ENCODE data around the gene ANKRD11.
"Not testable (repeated sequence)": the region's sequence is repeated elsewhere in the genome, so short reads cannot be mapped to it uniquely, and the experiment has no call there.

Gene ANKRD11

GRCh38 chr16:89428605-89429004, 61.8 kb downstream of the ANKRD11 start:
- DNase-seq (ENCODE audit: low read depth) = not testable (repeated sequence)

GRCh38 chr16:89426736-89427530, 63.4 kb downstream of the ANKRD11 start:
- no peak for DNase-seq (ENCODE audit: low read depth)

- no peak for DNase-seq (ENCODE audit: low read depth)
Observed at GRCh38 chr16:89425523-89425922, 64.8 kb downstream of the ANKRD11 start.

- no peak for DNase-seq (ENCODE audit: low read depth)
Observed at GRCh38 chr16:89423681-89424260, 66.6 kb downstream of the ANKRD11 start.

GRCh38 chr16:89422905-89423630, 67.3 kb downstream of the ANKRD11 start:
- DNase-seq (ENCODE audit: low read depth) = peak; percentile 43

- DNase-seq (ENCODE audit: low read depth) = no peak
Observed at GRCh38 chr16:89422527-89422904, 67.8 kb downstream of the ANKRD11 start.

- not testable (repeated sequence) for DNase-seq (ENCODE audit: low read depth)
Observed at GRCh38 chr16:89421300-89421699, 69.1 kb downstream of the ANKRD11 start.

GRCh38 chr16:89420204-89420603, 70.2 kb downstream of the ANKRD11 start:
- no peak for DNase-seq (ENCODE audit: low read depth)

- DNase-seq (ENCODE audit: low read depth) = no peak
Observed at GRCh38 chr16:89418352-89418751, 72.0 kb downstream of the ANKRD11 start.

- DNase-seq (ENCODE audit: low read depth) = no peak
Observed at GRCh38 chr16:89417352-89417751, 73.0 kb downstream of the ANKRD11 start.

GRCh38 chr16:89413811-89414585, 76.4 kb downstream of the ANKRD11 start:
- DNase-seq (ENCODE audit: low read depth) = no peak

- DNase-seq (ENCODE audit: low read depth) = no peak
Observed at GRCh38 chr16:89412811-89413210, 77.5 kb downstream of the ANKRD11 start.

- no peak for DNase-seq (ENCODE audit: low read depth)
Observed at GRCh38 chr16:89411335-89411850, 79.0 kb downstream of the ANKRD11 start.

- no peak for DNase-seq (ENCODE audit: low read depth)
Observed at GRCh38 chr16:89410794-89411309, 79.5 kb downstream of the ANKRD11 start.

- no peak for DNase-seq (ENCODE audit: low read depth)
Observed at GRCh38 chr16:89410322-89410721, 80.0 kb downstream of the ANKRD11 start.

GRCh38 chr16:89409161-89409711, 81.1 kb downstream of the ANKRD11 start:
- no peak for DNase-seq (ENCODE audit: low read depth)

- DNase-seq (ENCODE audit: low read depth) = no peak
Observed at GRCh38 chr16:89408315-89408714, 82.0 kb downstream of the ANKRD11 start.

GRCh38 chr16:89407925-89408300, 82.4 kb downstream of the ANKRD11 start:
- DNase-seq (ENCODE audit: low read depth) = no peak

- DNase-seq (ENCODE audit: low read depth) = no peak
Observed at GRCh38 chr16:89407282-89407924, 83.0 kb downstream of the ANKRD11 start.

GRCh38 chr16:89406277-89406888, 84.0 kb downstream of the ANKRD11 start:
- no peak for DNase-seq (ENCODE audit: low read depth)

GRCh38 chr16:89404561-89404960, 85.8 kb downstream of the ANKRD11 start:
- no peak for DNase-seq (ENCODE audit: low read depth)
